ENCODE measurements around the gene DMD. TPM values are rescaled to one million over a fixed set of nuclear protein-coding genes. Genes with fewer than 3 reads are reported as not detected.
A peak's percentile ranks its signal among the peaks of the same experiment; 100 is the strongest.

DMD gene
- total and polyA plus RNA-seq, 2 of the 8 experiments (the other 6 are each of a cell fraction or from before 2014, with no cell fraction given) = 4.8 to 7.4 TPM

DNA sequence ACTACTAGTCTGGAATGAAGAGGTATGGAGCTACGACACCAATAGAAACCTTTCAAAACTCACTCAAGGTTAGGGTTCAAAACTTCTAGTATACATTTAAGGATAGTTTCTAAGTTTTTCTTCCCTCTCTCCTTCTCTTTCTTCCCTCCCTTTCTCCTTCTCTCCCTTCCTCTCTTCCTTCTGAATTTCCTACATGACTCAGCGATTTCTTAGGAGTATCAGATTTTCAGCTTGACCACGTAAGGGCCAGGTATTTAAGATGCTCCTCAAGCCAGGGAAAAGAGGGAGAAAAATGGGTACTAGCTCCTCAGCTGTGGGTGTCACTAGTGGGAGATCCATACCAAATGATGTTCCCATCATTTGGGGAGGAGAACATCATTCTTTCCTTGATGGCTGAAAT lies 2083.6 kb downstream of the DMD start:
- Histone ChIP-seq H2BK15ac (ENCODE audit: low read length) (no peak overlapping the region), H4K91ac (replicated peaks; ENCODE audit: insufficient read length, low read length) (no peak overlapping the region), H3K4ac (replicated peaks; ENCODE audit: insufficient read length, low read depth, low read length) (no peak overlapping the region), H2BK12ac (ENCODE audit: low read depth, low read length) (no peak overlapping the region), H3K23ac (ENCODE audit: insufficient read length) (no peak overlapping the region), H2BK20ac (ENCODE audit: low read length) (no peak overlapping the region), H2AFZ (ENCODE audit: low read length) (no peak overlapping the region), H4K5ac (ENCODE audit: insufficient read length, low read depth, low read length) (no peak overlapping the region), H3K4me2 (ENCODE audit: insufficient read depth in 1 of 2, low read depth in 2 of 2, low read length in 2 of 2) (no peak overlapping the region), H3K79me2 (ENCODE audit: control insufficient read depth in 1 of 2, insufficient read depth in 2 of 2, low read length in 2 of 2) (no peaks in the 10 kb centered on the region), H3K27me3 (replicated peaks in 1 of 4; ENCODE audit: control insufficient read depth in 3 of 4, extremely low read depth in 1 of 4, insufficient read depth in 3 of 4, low read length in 3 of 4) (no peaks in the 10 kb centered on the region), H3K36me3 (ENCODE audit: control insufficient read depth in 2 of 4, insufficient read depth in 4 of 4, low read length in 3 of 4) (peaks cover 0 to 2% (median 0%) of the 10 kb centered on the region in 4 experiments; a peak in 1 of 8 replicates), H3K14ac (ENCODE audit: insufficient read length) (no peak overlapping the region), H3K4me3 (ENCODE audit: extremely low read depth in 1 of 4, insufficient read depth in 2 of 4, low read depth in 3 of 4, low read length in 4 of 4) (no peak overlapping the region), H3K56ac (replicated peaks; ENCODE audit: insufficient read length, low read depth, low read length) (no peak overlapping the region), H3K9ac (replicated peaks in 1 of 4; ENCODE audit: extremely low read depth in 1 of 4, low read depth in 3 of 4, low read length in 3 of 4) (no peak overlapping the region), H3K79me1 (ENCODE audit: low read depth, low read length) (no peaks in the 10 kb centered on the region), H4K20me1 (replicated peaks in 1 of 2; ENCODE audit: control insufficient read depth in 1 of 2, insufficient read depth in 2 of 2, low read length in 2 of 2) (no peaks in the 10 kb centered on the region), H3K23me2 (ENCODE audit: low read depth, low read length) (no peaks in the 10 kb centered on the region), H3K27ac (ENCODE audit: low read depth, low read length) (no peak overlapping the region), H4K8ac (ENCODE audit: extremely low read depth, insufficient read depth, low read length) (no peak overlapping the region), H3K4me1 (replicated peaks in 1 of 4; ENCODE audit: control insufficient read depth in 3 of 4, insufficient read depth in 4 of 4, low read length in 3 of 4) (no peaks in the 10 kb centered on the region), H3K18ac (ENCODE audit: extremely low read depth, low read length) (no peak overlapping the region), H2AK5ac (ENCODE audit: low read depth, low read length) (no peak overlapping the region), H2BK120ac (replicated peaks; ENCODE audit: low read depth, low read length) (no peak overlapping the region), H2BK5ac (ENCODE audit: low read depth, low read length) (no peak overlapping the region), H3K9me3 (ENCODE audit: insufficient read depth in 2 of 2, low read depth in 1 of 2, low read length in 1 of 2) (no peaks in the 10 kb centered on the region)
- ChIA-PET CTCF (ENCODE audit: partially characterized antibody) (no interaction called here), POLR2A (ENCODE audit: partially characterized antibody) (no interaction called here)
- 84% methylated on average over 2 of the region's 3 CpGs; no CpG with 5 or more reads in 1 of the 2 experiments for WGBS, 2 experiments (ENCODE audit: extremely low coverage in 1 of 2, insufficient coverage in 1 of 2, insufficient read length in 1 of 2, insufficient replicate concordance in 2 of 2, low coverage in 1 of 2, low lambda C conversion rate in 2 of 2, missing lambda C conversion rate in 1 of 2)
- DNase-seq (ENCODE audit: low read depth in 1 of 2, low spot score in 2 of 2) = no peak
- TF ChIP-seq CBX8 (IDR thresholded peaks at IDR 0.05; ENCODE audit: borderline replicate concordance, low read depth, low read length) (no peak), NRF1 (IDR thresholded peaks at IDR 0.05; ENCODE audit: low read depth, low read length) (no peak), MAFK (IDR thresholded peaks at IDR 0.05; ENCODE audit: low read depth, low read length) (peak; percentile 38; the same call in 1 of the 2 replicates), BRCA1 (IDR thresholded peaks at IDR 0.05; ENCODE audit: low read depth, low read length) (no peak)
- FAIRE-seq = no peak

Measured in H1 (cell line).